NOMO-1 treated with dmso at 0.1 percent for 144 hours (cell line): ENCODE data around the gene MGAT3.

ENCODE experiments used
- DNase-seq: peaks from one replicate; lab custom pipeline; 2025; ENCODE audit not compliant: unreplicated experiment; lab: John Stamatoyannopoulos, UW

Gene MGAT3

GRCh38 chr22:39427751-39428596 is 28.8 kb upstream of the MGAT3 start:
- DNase-seq: no peak

GRCh38 chr22:39428597-39429071 is 28.2 kb upstream of the MGAT3 start:
- no peak for DNase-seq

- DNase-seq: no peak
These were observed 27.6 kb upstream of the MGAT3 start for GRCh38 chr22:39429186-39429585.

- no peak for DNase-seq
These were observed 26.8 kb upstream of the MGAT3 start for GRCh38 chr22:39429916-39430575.

- DNase-seq: no peak
These were observed 26.1 kb upstream of the MGAT3 start for GRCh38 chr22:39430576-39431150.

GRCh38 chr22:39431216-39431801 is 25.5 kb upstream of the MGAT3 start:
- no peak for DNase-seq

GRCh38 chr22:39431821-39432251 is 25.0 kb upstream of the MGAT3 start:
- DNase-seq: no peak

GRCh38 chr22:39432361-39432811 is 24.4 kb upstream of the MGAT3 start:
- no peak for DNase-seq

- no peak for DNase-seq
These were observed 23.2 kb upstream of the MGAT3 start for GRCh38 chr22:39433476-39434242.

- DNase-seq: no peak
These were observed 22.6 kb upstream of the MGAT3 start for GRCh38 chr22:39434243-39434653.

- DNase-seq: no peak
These were observed 22.1 kb upstream of the MGAT3 start for GRCh38 chr22:39434721-39435120.

- no peak for DNase-seq
These were observed 21.2 kb upstream of the MGAT3 start for GRCh38 chr22:39435616-39436015.

- DNase-seq: no peak
These were observed 18.8 kb upstream of the MGAT3 start for GRCh38 chr22:39437791-39438704.

GRCh38 chr22:39439170-39439569 is 17.6 kb upstream of the MGAT3 start:
- no peak for DNase-seq

- DNase-seq: no peak
These were observed 13.4 kb upstream of the MGAT3 start for GRCh38 chr22:39443398-39443797.

- no peak for DNase-seq
These were observed 12.5 kb upstream of the MGAT3 start for GRCh38 chr22:39444247-39444800.

GRCh38 chr22:39444937-39445465 is 11.8 kb upstream of the MGAT3 start:
- no peak for DNase-seq

- DNase-seq: no peak
These were observed 11.1 kb upstream of the MGAT3 start for GRCh38 chr22:39445678-39446077.

GRCh38 chr22:39446239-39446721 is 10.5 kb upstream of the MGAT3 start:
- no peak for DNase-seq
